Neural cell (in vitro differentiated cells): ENCODE measurements around the gene RAB33B.

Experiments used
- EP300 ChIP-seq: fragments of 450-650 bp; conservative IDR thresholded peaks from 2 replicates; pipeline ENCODE4 v1.6.1; 2014; ENCODE audit warnings: antibody characterized with exemption, mild to moderate bottlenecking, moderate library complexity; ENCODE audit not compliant: poor library complexity, severe bottlenecking
- EZH2 ChIP-seq: fragments of 200-600, 300-800 bp; shearing (Covaris generic), sonication (generic); IDR thresholded peaks from 2 replicates; pipeline ENCODE4 v1.6.1; 2014; ENCODE audit warnings: antibody characterized with exemption, low read length, borderline replicate concordance, mild to moderate bottlenecking; ENCODE audit not compliant: insufficient read depth, poor library complexity, severe bottlenecking
- MXI1 ChIP-seq: fragments of 450-650 bp; conservative IDR thresholded peaks from 2 replicates; pipeline ENCODE4 v1.6.1; 2014; ENCODE audit warnings: antibody characterized with exemption, mild to moderate bottlenecking; ENCODE audit not compliant: poor library complexity, severe bottlenecking
- POLR2AphosphoS5 ChIP-seq: IDR thresholded peaks from 2 replicates; pipeline ENCODE4 v1.6.1; 2012
- SMC3 ChIP-seq: fragments of 450-650 bp; conservative IDR thresholded peaks from 2 replicates; pipeline ENCODE4 v1.6.1; 2014; ENCODE audit warnings: antibody characterized with exemption, mild to moderate bottlenecking, moderate library complexity; ENCODE audit not compliant: poor library complexity
- TF ChIP-seq, protein P1 (sequence below): fragments of 450-650 bp; IDR thresholded peaks from 2 replicates; pipeline ENCODE4 v1.5.1; 2014; ENCODE audit warnings: antibody characterized with exemption, mild to moderate bottlenecking, moderate library complexity; ENCODE audit not compliant: poor library complexity, severe bottlenecking
- TF ChIP-seq, protein P2 (sequence below): IDR thresholded peaks from 2 replicates; pipeline ENCODE4 v1.6.1; 2012; ENCODE audit warnings: borderline replicate concordance

DNA sequence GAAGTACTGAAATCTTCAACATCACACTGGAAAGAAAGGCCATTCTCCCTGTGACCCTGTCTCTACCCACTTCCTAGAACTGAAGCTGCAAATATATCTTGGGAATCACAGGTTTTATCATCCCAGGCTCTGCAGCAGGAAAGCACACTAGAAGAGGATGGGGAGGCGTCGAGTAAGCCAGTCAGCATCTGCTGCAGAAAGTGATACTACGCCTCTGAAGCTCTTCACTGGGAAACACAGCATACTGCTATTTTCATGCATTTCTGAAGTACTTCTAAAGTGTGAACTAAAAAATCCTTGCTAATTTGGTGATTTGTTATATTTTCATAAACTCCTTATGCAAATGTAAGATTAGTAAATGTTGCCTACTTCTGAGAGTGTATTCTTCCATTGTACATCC lies 29.1 kb downstream of the RAB33B start:
- TF ChIP-seq, protein P1, sequence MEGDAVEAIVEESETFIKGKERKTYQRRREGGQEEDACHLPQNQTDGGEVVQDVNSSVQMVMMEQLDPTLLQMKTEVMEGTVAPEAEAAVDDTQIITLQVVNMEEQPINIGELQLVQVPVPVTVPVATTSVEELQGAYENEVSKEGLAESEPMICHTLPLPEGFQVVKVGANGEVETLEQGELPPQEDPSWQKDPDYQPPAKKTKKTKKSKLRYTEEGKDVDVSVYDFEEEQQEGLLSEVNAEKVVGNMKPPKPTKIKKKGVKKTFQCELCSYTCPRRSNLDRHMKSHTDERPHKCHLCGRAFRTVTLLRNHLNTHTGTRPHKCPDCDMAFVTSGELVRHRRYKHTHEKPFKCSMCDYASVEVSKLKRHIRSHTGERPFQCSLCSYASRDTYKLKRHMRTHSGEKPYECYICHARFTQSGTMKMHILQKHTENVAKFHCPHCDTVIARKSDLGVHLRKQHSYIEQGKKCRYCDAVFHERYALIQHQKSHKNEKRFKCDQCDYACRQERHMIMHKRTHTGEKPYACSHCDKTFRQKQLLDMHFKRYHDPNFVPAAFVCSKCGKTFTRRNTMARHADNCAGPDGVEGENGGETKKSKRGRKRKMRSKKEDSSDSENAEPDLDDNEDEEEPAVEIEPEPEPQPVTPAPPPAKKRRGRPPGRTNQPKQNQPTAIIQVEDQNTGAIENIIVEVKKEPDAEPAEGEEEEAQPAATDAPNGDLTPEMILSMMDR, result no peak
- TF ChIP-seq EZH2, result no peak
- TF ChIP-seq EP300, result no peak
- TF ChIP-seq POLR2AphosphoS5, result no peak
- TF ChIP-seq, protein P2, sequence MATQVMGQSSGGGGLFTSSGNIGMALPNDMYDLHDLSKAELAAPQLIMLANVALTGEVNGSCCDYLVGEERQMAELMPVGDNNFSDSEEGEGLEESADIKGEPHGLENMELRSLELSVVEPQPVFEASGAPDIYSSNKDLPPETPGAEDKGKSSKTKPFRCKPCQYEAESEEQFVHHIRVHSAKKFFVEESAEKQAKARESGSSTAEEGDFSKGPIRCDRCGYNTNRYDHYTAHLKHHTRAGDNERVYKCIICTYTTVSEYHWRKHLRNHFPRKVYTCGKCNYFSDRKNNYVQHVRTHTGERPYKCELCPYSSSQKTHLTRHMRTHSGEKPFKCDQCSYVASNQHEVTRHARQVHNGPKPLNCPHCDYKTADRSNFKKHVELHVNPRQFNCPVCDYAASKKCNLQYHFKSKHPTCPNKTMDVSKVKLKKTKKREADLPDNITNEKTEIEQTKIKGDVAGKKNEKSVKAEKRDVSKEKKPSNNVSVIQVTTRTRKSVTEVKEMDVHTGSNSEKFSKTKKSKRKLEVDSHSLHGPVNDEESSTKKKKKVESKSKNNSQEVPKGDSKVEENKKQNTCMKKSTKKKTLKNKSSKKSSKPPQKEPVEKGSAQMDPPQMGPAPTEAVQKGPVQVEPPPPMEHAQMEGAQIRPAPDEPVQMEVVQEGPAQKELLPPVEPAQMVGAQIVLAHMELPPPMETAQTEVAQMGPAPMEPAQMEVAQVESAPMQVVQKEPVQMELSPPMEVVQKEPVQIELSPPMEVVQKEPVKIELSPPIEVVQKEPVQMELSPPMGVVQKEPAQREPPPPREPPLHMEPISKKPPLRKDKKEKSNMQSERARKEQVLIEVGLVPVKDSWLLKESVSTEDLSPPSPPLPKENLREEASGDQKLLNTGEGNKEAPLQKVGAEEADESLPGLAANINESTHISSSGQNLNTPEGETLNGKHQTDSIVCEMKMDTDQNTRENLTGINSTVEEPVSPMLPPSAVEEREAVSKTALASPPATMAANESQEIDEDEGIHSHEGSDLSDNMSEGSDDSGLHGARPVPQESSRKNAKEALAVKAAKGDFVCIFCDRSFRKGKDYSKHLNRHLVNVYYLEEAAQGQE, result no peak
- no peak for TF ChIP-seq SMC3
- TF ChIP-seq MXI1, result no peak
